K562 (cell line): ENCODE measurements around the gene CDH3.

Source experiments
- EGR1 ChIP-seq: fragments of 450-650 bp; conservative IDR thresholded peaks from 2 replicates; pipeline ENCODE4 v1.6.1; 2017; ENCODE audit warnings: mild to moderate bottlenecking
- EP300 ChIP-seq: IDR thresholded peaks from 2 replicates; pipeline ENCODE4 v1.6.1; 2012; ENCODE audit warnings: low read length, improper control_type of control experiment
- FOS ChIP-seq: IDR thresholded peaks from 3 replicates; pipeline ENCODE4 v1.6.1; 2011; ENCODE audit not compliant: insufficient read length; ENCODE audit errors: extremely low read depth
- JUNB ChIP-seq: fragments of 450-650 bp; formaldehyde crosslinking; conservative IDR thresholded peaks from 2 replicates; pipeline ENCODE4 v1.4.0; 2020; ENCODE audit warnings: mild to moderate bottlenecking
- RFX7 ChIP-seq: fragments of 250-450 bp; sonication (Bioruptor Pico); IDR thresholded peaks from 2 replicates; pipeline ENCODE4 v1.5.1; 2021; ENCODE audit warnings: mild to moderate bottlenecking
- SMC3 ChIP-seq: conservative IDR thresholded peaks from 2 replicates; pipeline ENCODE4 v1.6.1; 2011; ENCODE audit warnings: low read depth, low read length, improper control_type of control experiment; ENCODE audit not compliant: insufficient read depth
- ZHX1 ChIP-seq: fragments of 150-350 bp; conservative IDR thresholded peaks from 2 replicates; pipeline ENCODE4 v1.6.1; 2014; ENCODE audit warnings: low read length
- ZNF384 ChIP-seq: IDR thresholded peaks from 2 replicates; pipeline ENCODE4 v1.6.1; 2012; ENCODE audit warnings: low read depth, low read length, improper control_type of control experiment
- ZNF589 ChIP-seq: fragments of 200-800 bp; sonication (Bioruptor generic); IDR thresholded peaks from 2 replicates; pipeline ENCODE4 v1.6.1; 2016; ENCODE audit warnings: low read depth, missing genetic modification characterization, missing compliant biosample characterization
- TF ChIP-seq, protein P1 (sequence below), 3 experiments: IDR thresholded peaks in 2 of 3; conservative IDR thresholded peaks in 1 of 3; 2 replicates each; pipeline ENCODE4 v1.5.1; 2011 to 2012; ENCODE audit warnings: low read length in 3 of 3, mild to moderate bottlenecking in 3 of 3, control low read depth in 2 of 3, improper control_type of control experiment in 1 of 3, inconsistent platforms in 1 of 3, low read depth in 1 of 3, mixed read lengths in 1 of 3, moderate library complexity in 1 of 3; ENCODE audit not compliant: insufficient read depth in 2 of 3

DNA sequence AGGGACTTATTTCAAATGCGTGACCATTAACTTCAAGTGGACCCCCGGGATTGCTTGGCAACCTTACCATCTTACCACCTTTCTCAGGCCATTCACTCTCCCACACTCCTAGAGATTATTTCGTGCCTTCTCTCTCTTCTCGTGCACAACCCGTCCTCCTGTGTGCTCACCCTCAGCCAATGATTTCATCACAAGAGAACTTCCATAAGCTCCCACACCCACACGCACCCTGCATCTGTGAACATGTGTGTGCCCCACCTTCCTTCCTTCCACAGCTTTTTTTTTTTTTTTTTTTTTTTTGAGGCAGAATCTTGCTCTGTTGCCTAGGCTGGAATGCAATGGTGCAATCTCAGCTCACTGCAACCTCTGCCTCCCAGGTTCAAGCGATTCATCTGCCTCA lies 27.4 kb upstream of the CDH3 start:
- no peak for TF ChIP-seq SMC3
- no peak for TF ChIP-seq RFX7 (CRISPR knock-in tag)
- no peak for TF ChIP-seq ZNF384
- TF ChIP-seq, protein P1, sequence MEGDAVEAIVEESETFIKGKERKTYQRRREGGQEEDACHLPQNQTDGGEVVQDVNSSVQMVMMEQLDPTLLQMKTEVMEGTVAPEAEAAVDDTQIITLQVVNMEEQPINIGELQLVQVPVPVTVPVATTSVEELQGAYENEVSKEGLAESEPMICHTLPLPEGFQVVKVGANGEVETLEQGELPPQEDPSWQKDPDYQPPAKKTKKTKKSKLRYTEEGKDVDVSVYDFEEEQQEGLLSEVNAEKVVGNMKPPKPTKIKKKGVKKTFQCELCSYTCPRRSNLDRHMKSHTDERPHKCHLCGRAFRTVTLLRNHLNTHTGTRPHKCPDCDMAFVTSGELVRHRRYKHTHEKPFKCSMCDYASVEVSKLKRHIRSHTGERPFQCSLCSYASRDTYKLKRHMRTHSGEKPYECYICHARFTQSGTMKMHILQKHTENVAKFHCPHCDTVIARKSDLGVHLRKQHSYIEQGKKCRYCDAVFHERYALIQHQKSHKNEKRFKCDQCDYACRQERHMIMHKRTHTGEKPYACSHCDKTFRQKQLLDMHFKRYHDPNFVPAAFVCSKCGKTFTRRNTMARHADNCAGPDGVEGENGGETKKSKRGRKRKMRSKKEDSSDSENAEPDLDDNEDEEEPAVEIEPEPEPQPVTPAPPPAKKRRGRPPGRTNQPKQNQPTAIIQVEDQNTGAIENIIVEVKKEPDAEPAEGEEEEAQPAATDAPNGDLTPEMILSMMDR (IDR thresholded peaks at IDR 0.05 in 2 of 3, conservative IDR thresholded peaks at IDR 0.05 in 1 of 3; ENCODE audit: insufficient read depth in 2 of 3, low read depth in 1 of 3, low read length in 3 of 3) = no peak
- TF ChIP-seq ZNF589 = no peak
- no peak for TF ChIP-seq EP300
- no peak for TF ChIP-seq FOS
- TF ChIP-seq ZHX1 = no peak
- TF ChIP-seq EGR1 = no peak
- TF ChIP-seq JUNB = no peak
